ENCODE measurements around the gene HBE1.

DNA sequence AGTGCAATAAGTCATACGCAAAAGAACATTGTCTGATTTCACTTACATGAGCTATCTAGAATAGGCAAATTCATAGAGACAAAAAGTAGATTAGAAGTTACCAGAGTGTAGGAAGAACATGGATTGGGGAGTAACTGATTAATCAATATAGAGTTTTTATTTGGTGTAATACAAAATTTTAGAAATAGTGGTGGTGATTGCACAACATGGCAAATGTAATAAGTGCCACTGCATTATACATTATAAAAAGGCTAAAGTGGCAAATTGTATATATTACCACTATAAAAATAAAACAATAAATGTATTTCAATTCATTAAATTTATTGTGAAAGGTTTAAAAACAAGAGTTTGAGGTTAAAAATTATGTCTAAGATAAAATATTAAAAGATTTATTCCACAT is 40.7 kb upstream of the HBE1 start:
- TF ChIP-seq, protein P1, sequence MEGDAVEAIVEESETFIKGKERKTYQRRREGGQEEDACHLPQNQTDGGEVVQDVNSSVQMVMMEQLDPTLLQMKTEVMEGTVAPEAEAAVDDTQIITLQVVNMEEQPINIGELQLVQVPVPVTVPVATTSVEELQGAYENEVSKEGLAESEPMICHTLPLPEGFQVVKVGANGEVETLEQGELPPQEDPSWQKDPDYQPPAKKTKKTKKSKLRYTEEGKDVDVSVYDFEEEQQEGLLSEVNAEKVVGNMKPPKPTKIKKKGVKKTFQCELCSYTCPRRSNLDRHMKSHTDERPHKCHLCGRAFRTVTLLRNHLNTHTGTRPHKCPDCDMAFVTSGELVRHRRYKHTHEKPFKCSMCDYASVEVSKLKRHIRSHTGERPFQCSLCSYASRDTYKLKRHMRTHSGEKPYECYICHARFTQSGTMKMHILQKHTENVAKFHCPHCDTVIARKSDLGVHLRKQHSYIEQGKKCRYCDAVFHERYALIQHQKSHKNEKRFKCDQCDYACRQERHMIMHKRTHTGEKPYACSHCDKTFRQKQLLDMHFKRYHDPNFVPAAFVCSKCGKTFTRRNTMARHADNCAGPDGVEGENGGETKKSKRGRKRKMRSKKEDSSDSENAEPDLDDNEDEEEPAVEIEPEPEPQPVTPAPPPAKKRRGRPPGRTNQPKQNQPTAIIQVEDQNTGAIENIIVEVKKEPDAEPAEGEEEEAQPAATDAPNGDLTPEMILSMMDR (IDR thresholded peaks at IDR 0.05): no peak
- no peak for TF ChIP-seq POLR2A (IDR thresholded peaks at IDR 0.05)

Measured in sigmoid colon (tissue), 3 donors.